K562 (cell line): ENCODE measurements around the gene PPP4C. TPM values are rescaled to one million over a fixed set of nuclear protein-coding genes. Genes with fewer than 3 reads are reported as not detected.

Experiments
- E2F3 ChIP-seq: fragments of 250-450 bp; sonication (Bioruptor Pico); IDR thresholded peaks from 2 replicates; pipeline ENCODE4 v1.4.0; 2020; ENCODE audit warnings: mild to moderate bottlenecking
- NR2C2 ChIP-seq, 2 experiments: fragments of 200-800 bp in 1 of 2; sonication (Bioruptor generic) in 1 of 2; sonication (generic) in 1 of 2; formaldehyde crosslinking in 1 of 2; IDR thresholded peaks; 2 replicates each; pipeline versions ENCODE4 v1.6.1 to v1.8.0; 2016 to 2022; ENCODE audit warnings: mild to moderate bottlenecking in 1 of 2, missing compliant biosample characterization in 1 of 2, missing genetic modification characterization in 1 of 2, missing genetic modification reagents in 1 of 2
- PRPF4 ChIP-seq: fragments of 200-400 bp; formaldehyde crosslinking; IDR thresholded peaks from one replicate; pipeline ENCODE4 v1.6.1; 2017; ENCODE audit warnings: low read length, low read depth, mild to moderate bottlenecking; ENCODE audit not compliant: insufficient read depth, poor library complexity, severe bottlenecking
- SAP30 ChIP-seq: fragments of 200-600 bp; sonication (generic); IDR thresholded peaks from 2 replicates; pipeline ENCODE4 v1.6.1; 2012; ENCODE audit warnings: borderline replicate concordance, low read depth, mild to moderate bottlenecking, moderate library complexity, low read length, control low read depth, inconsistent platforms; ENCODE audit not compliant: insufficient read depth, poor library complexity, severe bottlenecking
- SP1 ChIP-seq: sonication (generic); formaldehyde crosslinking; IDR thresholded peaks from 2 replicates; pipeline ENCODE4 v1.8.1; 2022; ENCODE audit warnings: mild to moderate bottlenecking, missing genetic modification reagents
- polyA plus RNA-seq, 8 experiments: library from polyadenylated mRNA; depleted of rRNA in 4 of 8; stranded (reverse) in 5 of 8; unstranded in 3 of 8; fragments of >200 nt; fragmentation: Nextera tagmentation in 2 of 8; fragmentation: Illumina TruSeq in 1 of 8; extraction: Ambion mirVana in 2 of 8; extraction: Trizol in 1 of 8; gene quantifications; 2 replicates each; pipeline versions ENCODE4 v1.2.1 to v1.2.3, GENCODE V29; 2011 to 2014; ENCODE audit warnings: inconsistent platforms in 1 of 8, missing spikeins in 1 of 8
- total RNA-seq, 7 experiments: library from RNA; depleted of rRNA in 6 of 7; stranded (reverse); fragments of >200 nt in 6 of 7; fragmentation: Illumina TruSeq in 2 of 7; extraction: Trizol in 2 of 7; gene quantifications; 2 replicates each; pipeline versions ENCODE4 v1.2.1 to v1.2.3, GENCODE V29; 2011 to 2021; ENCODE audit warnings: low replicate concordance in 1 of 7
- TF ChIP-seq, protein P1 (sequence below): IDR thresholded peaks from 2 replicates; pipeline ENCODE4 v1.6.1; 2011; ENCODE audit warnings: borderline replicate concordance, low read depth, mild to moderate bottlenecking, moderate library complexity, low read length; ENCODE audit not compliant: insufficient read depth, poor library complexity, severe bottlenecking
- TF ChIP-seq, protein P2 (sequence below): sonication (generic); formaldehyde crosslinking; IDR thresholded peaks from 2 replicates; pipeline ENCODE4 v1.9.0; 2022; ENCODE audit warnings: mild to moderate bottlenecking, missing genetic modification reagents

The PPP4C gene
- total and polyA plus RNA-seq, 9 of the 15 experiments (the other 6 are each of a cell fraction or from before 2014, with no cell fraction given) = 3.5 to 183 (median 131) TPM

DNA sequence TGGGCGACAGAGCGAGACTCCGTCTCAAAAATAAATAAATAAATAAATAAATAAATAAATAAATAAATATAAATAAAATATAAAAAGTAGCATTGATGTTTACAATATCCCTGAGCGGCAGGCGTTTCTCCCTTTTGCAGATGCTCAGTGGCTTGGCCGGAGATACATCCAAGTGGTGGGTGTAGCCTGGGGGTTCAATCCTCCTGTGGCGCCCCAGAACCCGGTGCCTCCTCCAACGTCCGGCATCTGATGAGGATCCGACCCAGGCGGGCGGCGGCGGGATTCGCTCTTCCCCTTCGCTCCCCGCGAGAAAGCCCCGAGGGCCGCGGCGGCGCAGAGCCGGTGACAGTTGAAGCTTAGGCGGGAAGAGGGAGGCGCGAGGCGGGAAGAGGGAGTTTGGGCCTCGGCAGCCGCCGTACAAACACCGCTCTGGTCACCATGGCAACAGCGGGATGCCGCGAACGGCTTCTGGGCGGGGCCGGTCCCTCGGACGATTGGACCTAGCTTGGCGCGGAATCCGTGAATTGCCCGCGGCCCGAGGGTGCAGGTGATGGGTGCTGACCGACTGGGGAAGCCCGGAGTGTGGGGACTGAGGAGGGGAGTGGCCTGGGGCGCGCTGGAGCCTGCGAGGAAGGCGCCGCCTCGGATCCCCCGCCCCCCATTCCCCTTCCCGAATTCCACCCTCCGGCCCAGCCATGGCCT is 23.0 kb upstream of the PPP4C start (continued):
- TF ChIP-seq NR2C2 (CRISPR knock-in tag; IDR thresholded peaks at IDR 0.05) = peak; percentile 49; the same call in 1 of the 2 replicates
- TF ChIP-seq NR2C2 (tag; IDR thresholded peaks at IDR 0.05) = no peak
- TF ChIP-seq SP1 (CRISPR knock-in tag) = peak; percentile 95
- TF ChIP-seq SAP30 = peak; percentile 87
- TF ChIP-seq, protein P1, sequence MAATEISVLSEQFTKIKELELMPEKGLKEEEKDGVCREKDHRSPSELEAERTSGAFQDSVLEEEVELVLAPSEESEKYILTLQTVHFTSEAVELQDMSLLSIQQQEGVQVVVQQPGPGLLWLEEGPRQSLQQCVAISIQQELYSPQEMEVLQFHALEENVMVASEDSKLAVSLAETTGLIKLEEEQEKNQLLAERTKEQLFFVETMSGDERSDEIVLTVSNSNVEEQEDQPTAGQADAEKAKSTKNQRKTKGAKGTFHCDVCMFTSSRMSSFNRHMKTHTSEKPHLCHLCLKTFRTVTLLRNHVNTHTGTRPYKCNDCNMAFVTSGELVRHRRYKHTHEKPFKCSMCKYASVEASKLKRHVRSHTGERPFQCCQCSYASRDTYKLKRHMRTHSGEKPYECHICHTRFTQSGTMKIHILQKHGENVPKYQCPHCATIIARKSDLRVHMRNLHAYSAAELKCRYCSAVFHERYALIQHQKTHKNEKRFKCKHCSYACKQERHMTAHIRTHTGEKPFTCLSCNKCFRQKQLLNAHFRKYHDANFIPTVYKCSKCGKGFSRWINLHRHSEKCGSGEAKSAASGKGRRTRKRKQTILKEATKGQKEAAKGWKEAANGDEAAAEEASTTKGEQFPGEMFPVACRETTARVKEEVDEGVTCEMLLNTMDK = no peak
- TF ChIP-seq, protein P2, sequence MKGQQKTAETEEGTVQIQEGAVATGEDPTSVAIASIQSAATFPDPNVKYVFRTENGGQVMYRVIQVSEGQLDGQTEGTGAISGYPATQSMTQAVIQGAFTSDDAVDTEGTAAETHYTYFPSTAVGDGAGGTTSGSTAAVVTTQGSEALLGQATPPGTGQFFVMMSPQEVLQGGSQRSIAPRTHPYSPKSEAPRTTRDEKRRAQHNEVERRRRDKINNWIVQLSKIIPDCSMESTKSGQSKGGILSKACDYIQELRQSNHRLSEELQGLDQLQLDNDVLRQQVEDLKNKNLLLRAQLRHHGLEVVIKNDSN (CRISPR knock-in tag) = 0 out of 2 replicates have a peak, but pooled peaks have one; percentile 22
- TF ChIP-seq PRPF4 = no peak
- peak; percentile 100 for TF ChIP-seq E2F3 (CRISPR knock-in tag)
